Measurements from ENCODE around the gene SETDB1. TPM values are rescaled to one million over a fixed set of nuclear protein-coding genes. Genes with fewer than 3 reads are reported as not detected.
"Not testable (repeated sequence)": the region's sequence is repeated elsewhere in the genome, so short reads cannot be mapped to it uniquely, and the experiment has no call there.

Gene SETDB1
- 20.6 and 26.4 TPM in 2 replicates for total RNA-seq

GRCh38 chr1:150926097-150926741, at the start of gene SETDB1:
Gene SETDB1, plus strand, starts transcription at chr1:150926363. Its CDS starts 1,352 bp downstream, at chr1:150927715.
- peak within 1 kb of the TSS; percentile 92 for H3K4me3 ChIP-seq (ENCODE audit: low read depth, low read length)
- DNase-seq (ENCODE audit: low read depth) = peak; percentile 64
- TF ChIP-seq CTCF (conservative IDR thresholded peaks at IDR 0.05; ENCODE audit: low read depth, low read length) = peak; percentile 23

GRCh38 chr1:150878931-150879330, 47.2 kb upstream of the SETDB1 start:
- not testable (repeated sequence) for H3K4me3 ChIP-seq (ENCODE audit: low read depth, low read length); DNase-seq (ENCODE audit: low read depth)

- H3K4me3 ChIP-seq (ENCODE audit: low read depth, low read length) = no peak overlapping the region
- no peak for TF ChIP-seq CTCF (conservative IDR thresholded peaks at IDR 0.05; ENCODE audit: low read depth, low read length)
- no peak for DNase-seq (ENCODE audit: low read depth)
Measured at GRCh38 chr1:150881331-150882070, 44.7 kb upstream of the SETDB1 start.

- H3K4me3 ChIP-seq (ENCODE audit: low read depth, low read length); DNase-seq (ENCODE audit: low read depth): not testable (repeated sequence)
Measured at GRCh38 chr1:150883121-150883520, 43.0 kb upstream of the SETDB1 start.

GRCh38 chr1:150887018-150887417, 39.1 kb upstream of the SETDB1 start, which contains the start of gene CTXND2:
Gene CTXND2, plus strand, starts transcription at chr1:150887136. Its CDS starts 25,179 bp downstream, at chr1:150912315.
- TF ChIP-seq CTCF (conservative IDR thresholded peaks at IDR 0.05; ENCODE audit: low read depth, low read length) = no peak
- H3K4me3 ChIP-seq (ENCODE audit: low read depth, low read length) = no peak within 1 kb of the TSS
- DNase-seq (ENCODE audit: low read depth) = no peak

GRCh38 chr1:150888727-150889126, 37.4 kb upstream of the SETDB1 start:
- H3K4me3 ChIP-seq (ENCODE audit: low read depth, low read length) = no peak overlapping the region
- TF ChIP-seq CTCF (conservative IDR thresholded peaks at IDR 0.05; ENCODE audit: low read depth, low read length) = no peak
- DNase-seq (ENCODE audit: low read depth) = no peak

- no peak overlapping the region for H3K4me3 ChIP-seq (ENCODE audit: low read depth, low read length)
- TF ChIP-seq CTCF (conservative IDR thresholded peaks at IDR 0.05; ENCODE audit: low read depth, low read length) = no peak
- no peak for DNase-seq (ENCODE audit: low read depth)
Measured at GRCh38 chr1:150890033-150890416, 36.1 kb upstream of the SETDB1 start.
